Activated T-helper 9 cell treated with anti-CD3 and anti-CD28 coated beads, Interleukin-2, amount 50 U/mL, for 16 hours (primary cell): ENCODE measurements around the gene CD27.
"Not testable (repeated sequence)": the region's sequence is repeated elsewhere in the genome, so short reads cannot be mapped to it uniquely, and the experiment has no call there.

ENCODE experiments used
- DNase-seq: peaks from one replicate; pipeline ENCODE4 v3.0.0-alpha.2; 2020; ENCODE audit warnings: low read depth

Gene CD27

DNA sequence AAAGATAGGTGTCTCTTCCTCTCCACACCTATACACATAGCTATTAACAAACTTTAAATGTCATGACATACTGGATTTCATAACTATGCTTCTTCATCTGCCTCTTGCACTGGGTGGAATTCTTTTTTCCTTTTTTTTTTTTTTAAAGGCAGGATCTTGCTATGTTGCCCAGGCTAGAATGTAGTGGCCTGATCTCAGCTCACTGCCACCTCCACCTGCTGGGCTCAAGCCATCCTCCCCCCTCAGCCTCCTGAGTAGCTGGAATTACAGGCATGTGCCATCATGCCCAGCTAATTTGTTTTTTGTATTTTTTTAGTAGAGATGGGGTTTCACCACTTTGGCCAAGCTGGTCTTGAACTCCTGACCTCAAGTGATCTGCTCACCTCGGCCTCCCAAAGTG lies 43.5 kb downstream of the CD27 start:
- DNase-seq, result no peak

DNA sequence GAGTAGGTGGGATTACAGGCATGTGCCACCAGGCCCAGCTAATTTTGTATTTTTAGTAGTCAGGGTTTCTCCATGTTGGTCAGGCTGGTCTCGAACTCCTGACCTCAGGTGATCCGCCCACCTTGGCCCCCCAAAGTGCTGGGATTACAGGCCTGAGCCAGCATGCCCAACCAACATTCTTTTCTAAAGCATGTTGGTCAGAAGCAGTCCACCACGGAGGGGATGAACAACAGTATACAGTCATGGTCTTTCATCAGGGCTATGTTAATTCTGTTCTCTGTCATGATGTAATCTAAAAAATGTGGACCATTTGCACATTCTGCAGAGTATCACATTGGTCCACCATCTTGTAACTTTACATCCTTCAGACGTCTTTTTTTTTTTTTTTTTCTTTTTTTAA lies 44.7 kb downstream of the CD27 start:
- DNase-seq, result no peak

DNA sequence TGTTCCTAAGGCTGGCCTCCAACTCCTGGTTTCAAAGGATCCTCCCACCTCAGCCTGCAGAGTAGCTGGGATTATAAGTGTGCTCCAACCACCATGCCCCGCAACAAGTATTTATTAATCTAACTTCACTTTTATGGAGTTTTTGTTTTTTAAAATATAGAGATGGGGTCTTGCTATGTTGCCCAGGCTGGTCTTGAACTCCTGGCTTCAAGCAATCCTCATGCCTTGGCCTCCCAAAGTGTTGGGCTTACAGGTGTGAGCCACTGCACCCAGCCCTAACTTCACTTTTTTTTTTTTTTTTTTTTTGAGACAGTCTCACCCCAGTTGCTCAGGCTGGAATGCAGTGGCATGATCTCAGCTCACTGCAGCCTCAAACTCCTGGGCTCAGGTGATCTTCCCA lies 45.9 kb downstream of the CD27 start:
- DNase-seq, result not testable (repeated sequence)

DNA sequence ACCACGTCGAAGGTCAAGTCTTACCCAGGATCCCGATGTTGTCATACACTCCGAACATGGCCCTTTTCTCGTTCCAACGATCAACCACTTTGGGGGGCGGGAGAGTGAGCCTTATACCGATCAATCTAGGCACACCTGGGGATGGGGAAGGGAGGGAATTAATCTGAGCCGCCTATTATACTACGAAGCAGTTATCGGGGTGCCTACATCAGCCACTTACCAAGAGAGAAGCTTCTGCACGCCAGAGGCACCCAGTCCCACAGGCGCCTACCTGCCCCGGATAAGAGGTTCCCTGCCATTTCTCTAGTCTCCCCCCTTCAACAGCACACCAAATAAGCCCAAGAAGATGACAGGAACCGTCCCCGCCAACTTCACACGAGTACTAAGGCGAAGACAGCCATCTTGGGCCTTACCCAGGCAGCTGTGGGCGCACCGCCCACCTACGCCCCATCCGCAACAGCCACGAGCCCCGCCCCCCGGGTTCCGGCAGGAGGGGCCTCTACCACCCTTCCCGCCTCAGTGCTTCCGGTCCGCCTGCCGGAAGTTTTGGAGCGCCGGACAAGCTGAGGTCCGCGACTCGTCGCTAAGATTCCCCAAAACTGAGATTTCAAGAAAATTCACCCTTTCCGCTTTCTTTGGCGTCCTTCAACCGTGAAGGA lies 48.2 kb downstream of the CD27 start, which contains the start of gene MRPL51:
Gene MRPL51 (minus strand): TSS at position 425 of the 659 bp plus-strand sequence. CDS start 126 bp downstream, at position 299.
- peak; percentile 90 for DNase-seq

DNA sequence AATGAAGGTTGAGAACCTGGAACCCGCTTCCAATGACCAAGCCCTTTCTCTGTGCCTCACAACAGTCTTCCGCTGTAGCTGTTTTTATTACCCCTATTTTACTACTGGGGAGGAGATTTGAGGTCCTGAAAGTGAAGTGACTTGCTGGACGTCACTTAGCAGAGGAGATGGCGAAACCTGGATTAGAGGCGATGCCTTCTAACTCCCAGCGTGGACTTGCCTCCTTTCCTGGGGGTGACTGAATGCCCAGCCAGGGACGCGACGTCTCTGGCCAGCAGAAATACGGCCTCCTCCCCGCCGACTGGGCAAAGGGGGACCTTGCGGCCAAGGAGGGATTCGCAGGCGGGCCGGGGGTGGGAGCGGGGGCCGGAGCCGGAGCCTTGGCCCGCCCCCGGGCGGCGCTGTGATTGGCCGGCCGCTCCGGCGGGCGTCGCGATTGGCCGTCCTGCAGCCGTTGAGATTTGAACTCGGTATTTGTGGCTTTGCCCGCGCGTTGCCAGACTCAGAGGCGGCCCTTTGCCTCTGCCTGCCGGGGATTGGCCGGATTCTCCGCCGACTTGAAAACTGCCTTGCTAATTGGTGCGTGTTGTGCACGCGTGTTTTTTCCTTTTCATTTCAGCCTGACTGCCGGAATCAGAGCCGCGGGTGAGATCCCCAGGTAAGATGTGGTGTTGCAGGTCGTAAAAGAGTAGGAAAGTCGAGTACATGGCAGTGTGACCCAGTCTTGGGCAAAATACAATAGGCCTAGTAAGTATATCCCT lies 48.9 kb downstream of the CD27 start, which contains the start of gene NCAPD2:
Gene NCAPD2 (plus strand): TSS at position 606 of the 761 bp plus-strand sequence. CDS start 997 bp downstream, outside the sequence.
- peak; percentile 91 for DNase-seq

DNA sequence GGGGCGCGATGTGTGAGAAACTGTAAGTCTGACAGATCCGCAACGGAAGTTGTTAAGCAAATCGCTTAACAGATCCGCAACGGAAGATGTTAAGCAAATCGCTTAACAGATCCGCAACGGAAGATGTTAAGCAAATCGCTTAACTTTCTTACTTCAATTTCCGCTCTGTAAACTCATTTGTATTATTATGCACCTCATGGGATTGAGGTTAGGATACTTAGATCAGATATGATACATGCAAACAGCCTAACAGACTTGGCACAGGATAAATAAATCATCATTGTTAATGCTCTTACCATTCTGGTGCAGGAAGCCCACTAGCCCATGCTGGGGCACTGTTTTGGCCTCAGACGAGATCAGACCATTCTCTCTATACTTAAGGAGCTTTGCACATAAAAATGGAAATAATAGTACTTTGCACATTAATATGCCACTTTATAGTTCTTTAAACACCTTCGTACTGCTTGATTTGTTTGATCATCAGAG lies 49.5 kb downstream of the CD27 start:
- no peak for DNase-seq

DNA sequence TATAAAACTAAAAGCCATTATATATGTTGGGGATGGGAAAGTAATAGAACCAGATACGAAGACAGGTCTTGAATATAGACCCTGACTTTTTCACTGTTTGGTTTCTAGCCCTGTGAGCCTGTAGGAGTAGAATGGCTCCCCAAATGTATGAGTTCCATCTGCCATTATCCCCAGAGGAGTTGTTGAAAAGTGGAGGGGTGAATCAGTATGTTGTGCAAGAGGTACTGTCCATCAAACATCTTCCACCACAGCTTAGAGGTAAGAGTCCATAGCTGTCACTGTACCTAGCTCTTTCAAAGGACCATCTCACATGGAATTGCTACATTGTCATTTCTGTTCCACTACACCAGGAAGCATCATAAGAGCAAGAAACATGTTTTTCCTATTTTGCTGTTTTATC lies 50.2 kb downstream of the CD27 start:
- no peak for DNase-seq

DNA sequence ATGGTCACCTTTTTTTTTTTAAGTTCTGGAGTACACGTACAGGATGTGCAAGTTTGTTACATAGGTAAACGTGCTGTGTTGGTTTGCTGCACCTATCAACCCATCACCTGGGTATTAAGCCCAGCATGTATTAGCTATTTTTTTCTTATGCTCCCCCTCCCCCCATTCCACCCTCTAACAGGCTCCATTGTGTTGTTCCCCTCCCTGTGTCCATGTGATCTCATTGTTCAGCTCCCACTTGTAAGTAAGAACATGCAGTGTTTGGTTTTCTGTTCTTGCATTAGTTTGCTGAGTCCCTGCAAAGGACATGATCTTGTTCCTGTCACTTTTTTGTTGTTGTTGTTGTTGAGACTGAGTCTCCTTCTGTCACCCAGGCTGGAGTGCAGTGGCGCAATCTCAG lies 52.5 kb downstream of the CD27 start:
- not testable (repeated sequence) for DNase-seq

DNA sequence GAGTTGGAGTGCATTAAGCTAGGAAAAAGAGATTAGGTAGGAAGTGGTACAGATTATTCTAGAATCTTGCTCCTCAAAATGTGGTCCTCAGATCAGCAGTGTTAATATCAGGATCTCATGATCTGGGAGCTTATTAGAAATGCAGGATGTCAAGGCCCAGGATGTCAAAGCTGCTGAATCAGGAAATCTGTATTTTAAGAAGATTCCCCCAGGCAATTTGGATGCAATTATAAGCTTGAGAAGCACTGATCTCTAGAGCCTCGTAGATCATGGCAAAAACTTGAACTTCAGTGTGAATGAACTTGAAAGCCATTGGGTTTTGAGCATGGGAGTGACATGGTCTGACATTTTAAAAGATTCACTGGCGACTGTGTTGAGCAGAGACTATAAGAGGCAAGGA lies 55.7 kb downstream of the CD27 start:
- DNase-seq, result no peak
